ENCODE measurements around the gene RBM44.
"Not testable (repeated sequence)": the region's sequence is repeated elsewhere in the genome, so short reads cannot be mapped to it uniquely, and the experiment has no call there.

The RBM44 gene

DNA sequence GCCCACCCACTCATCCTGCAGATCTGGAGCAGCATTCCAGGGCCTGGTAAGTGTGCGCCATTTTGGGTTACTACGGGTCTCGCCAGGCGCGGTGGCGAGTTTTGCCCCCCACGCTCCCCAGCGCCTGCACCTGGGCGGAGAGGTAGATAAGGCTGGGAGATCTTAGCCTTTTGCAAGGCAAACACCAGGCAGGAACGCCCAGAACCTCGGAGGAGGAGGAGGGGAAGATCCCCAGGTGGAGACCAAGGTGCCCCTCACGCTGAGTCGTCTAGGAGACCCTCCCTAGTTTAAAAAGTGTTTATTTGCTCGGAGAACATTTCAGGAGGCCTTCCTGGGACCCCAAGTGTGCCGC lies 60.5 kb downstream of the RBM44 start:
- DNase-seq, result no peak

DNA sequence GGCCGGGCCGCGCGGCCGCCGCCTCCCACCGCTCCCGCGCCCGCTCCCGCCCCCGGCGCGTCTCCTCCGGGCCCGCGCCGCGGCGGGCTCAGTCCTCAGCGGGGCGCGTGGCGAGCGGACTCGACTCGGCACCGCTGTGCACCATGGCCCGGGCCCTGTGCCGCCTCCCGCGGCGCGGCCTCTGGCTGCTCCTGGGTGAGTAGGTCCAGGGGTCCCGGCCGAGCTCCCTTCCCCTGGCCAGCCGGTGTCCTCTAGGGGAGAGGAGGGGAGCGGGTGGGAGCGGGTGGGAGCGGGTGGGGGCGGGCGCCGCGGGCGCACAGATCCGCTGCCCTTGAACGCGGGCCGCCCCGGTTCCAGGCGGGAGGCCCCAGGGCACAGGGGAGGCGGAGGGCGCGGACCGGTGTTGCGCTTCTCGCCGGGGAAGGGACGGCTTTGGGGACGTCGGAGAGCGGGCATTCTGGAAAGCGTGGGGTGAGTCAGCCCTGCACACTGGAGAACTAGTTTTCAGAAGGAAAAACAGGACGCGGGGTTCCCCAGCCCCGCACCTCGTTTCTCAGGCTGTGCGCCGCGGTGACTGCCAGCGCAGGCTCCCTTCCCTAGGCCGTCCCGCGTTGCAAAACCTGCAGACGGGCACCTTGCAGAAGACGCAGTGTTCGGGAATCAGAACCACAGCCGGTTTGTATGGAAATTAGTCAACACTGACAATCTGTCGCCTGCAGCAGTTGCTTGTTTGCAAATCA lies 61.1 kb downstream of the RBM44 start, which contains the start of gene RAMP1:
Gene RAMP1 (plus strand): TSS at position 91 of the 740 bp plus-strand sequence. CDS start 53 bp downstream, at position 144.
- DNase-seq, result no peak

DNA sequence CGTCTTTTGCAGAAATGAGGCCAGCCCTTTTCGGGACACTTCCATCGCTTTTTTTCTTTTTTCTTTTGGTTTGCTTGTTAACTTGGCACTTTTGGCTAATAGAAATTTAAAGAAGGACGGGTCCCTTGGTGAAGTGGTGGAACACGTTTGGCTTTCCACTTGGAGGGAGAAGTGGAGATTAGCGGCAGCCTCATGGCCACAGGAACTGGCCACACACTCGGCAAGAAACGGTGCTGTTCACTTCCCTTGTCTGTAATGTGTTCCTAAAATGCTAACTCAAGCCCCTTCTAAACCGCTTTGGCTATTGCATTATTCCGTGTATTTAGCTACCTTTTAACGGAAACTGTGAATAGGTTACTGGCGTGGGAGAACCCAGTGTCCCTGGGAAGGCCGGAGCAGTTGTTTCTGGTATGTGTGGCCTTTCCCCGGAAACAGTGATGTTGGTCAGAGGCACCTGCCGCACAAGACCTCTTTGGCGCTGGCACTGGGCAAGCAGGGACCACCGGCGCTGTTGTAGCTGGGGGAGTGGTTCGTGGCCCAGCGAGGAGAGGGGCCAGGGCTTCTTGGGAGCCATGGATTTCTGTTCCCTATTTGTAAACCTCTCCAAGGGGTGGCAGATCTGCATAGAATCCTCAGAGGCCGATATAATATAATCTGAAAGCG lies 61.8 kb downstream of the RBM44 start:
- no peak for DNase-seq

DNA sequence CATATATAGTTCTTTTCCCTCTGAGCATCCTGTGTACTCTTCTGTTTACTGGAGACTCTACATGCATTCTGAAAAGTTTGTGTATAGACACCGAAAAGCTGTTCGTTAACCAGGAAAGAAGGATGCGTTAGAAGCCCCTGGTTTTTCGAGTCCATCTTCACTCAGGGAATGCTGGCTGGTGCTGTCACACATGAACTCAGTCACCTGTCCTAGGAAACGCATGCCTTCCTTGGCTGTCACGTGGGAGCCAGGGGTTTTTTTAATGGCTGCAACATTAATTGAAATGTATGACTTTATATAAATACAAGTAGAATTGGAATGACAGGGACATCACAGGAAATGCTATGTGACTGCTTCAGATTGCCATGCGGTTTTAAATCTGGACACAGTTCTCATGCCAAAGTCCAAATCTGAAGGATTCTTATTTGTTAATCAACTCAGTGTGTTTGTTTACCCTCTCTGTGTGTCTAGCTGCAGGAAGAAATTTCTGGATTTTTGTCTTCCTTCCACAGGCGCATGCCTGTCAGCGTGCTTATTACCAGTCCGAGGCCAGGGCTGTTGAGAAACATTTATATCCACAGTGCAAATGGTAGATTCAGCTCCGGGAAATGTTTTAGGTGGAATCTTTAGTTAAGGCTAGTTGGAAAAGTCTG lies 63.4 kb downstream of the RBM44 start:
- no peak for DNase-seq

DNA sequence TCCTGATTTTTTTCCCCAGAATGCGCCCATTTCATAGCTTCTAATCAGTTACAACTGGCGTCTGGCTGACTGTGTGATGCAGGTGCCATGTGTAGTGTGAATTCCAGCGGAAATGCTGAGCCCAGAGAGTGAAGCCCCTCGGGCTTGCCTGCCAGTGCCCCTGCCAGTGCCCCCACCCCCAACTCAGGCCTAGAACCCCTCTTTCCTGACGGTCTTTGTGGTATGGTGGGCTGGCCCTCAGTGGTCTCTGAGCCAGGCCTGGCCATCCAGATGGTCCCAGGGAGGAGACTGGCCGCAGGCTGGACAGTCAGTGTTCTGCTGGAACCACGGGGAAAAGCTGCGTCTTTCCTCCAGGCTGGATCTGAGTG lies 63.9 kb downstream of the RBM44 start:
- DNase-seq, result no peak

DNA sequence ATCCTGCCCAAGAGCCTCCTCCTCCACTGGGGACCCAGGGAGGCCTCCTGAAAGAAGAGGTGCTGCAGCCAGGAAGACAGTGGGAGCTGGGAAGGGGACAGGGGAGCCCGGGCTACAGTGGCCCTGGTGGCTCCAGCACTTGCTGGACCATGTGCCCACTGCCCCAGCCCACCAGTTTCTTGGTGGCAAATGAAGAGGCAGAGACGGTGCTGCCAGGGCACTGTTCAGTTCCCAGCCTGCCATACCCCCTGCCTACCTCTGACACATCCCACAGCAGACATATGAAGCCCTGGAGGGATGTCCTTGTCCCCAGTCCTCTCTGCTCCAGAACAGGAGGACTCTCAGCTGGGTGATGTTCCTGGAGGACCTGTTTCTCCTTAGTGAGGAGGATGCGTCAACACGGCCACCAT lies 64.5 kb downstream of the RBM44 start:
- DNase-seq, result no peak

DNA sequence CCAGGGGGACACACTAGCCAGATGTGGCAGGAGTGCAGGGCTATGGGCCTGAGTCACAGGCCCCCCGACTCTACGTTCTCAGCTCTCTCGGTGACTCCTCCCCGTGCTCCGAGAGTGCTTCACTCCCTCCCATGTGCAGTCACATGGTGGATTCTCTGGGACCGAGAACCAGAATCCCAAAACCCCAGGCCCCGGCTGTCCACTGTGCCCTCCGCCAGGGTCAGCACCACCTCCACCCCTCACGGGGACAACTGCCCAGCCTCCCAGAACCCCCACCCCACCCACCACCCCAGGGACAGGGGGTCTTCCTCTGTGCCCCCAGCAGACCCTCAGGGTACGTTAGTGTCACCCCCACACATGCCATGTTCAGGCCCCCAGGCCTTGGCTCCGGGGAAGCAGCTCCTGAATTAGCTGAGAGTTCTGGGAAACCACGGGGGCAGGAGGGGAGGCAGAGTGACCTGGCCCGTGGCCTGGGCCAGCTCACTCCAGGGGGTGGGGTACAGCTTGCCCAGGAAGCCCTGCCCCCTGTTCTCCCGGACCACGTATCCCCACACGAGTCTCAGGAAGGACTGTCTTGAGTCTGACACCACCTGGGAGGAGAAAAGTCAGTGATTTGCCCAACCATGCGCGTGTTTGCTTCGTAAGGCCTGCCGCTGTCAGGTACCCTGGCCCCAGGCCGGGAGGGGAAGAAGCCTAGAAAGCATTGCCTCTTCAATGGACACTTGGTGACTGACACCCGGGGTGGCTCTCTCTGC lies 65.3 kb downstream of the RBM44 start:
- no peak for DNase-seq

DNA sequence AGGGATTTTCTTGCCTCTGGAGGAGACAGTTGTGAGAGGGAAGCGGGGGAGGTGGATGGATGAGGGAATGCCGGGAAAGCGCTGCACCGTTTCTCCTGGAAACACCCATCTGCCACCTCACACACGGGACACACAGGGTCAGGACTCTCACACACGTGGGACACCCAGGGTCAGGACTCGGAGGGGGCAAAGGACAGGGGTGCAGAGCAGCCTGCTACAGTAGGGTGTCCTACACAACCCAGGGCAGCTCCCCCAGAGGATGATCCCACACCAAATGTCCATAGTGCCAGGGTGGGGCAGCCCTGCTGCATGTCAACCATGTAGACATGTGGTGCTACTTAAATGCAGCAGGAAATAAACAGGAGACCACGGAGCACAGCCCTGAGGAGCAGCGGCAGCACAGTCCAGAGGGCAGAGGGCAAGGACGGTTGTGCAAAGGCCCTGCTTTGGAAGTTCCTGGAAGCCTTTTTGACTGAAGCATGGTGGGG lies 65.9 kb downstream of the RBM44 start:
- no peak for DNase-seq

DNA sequence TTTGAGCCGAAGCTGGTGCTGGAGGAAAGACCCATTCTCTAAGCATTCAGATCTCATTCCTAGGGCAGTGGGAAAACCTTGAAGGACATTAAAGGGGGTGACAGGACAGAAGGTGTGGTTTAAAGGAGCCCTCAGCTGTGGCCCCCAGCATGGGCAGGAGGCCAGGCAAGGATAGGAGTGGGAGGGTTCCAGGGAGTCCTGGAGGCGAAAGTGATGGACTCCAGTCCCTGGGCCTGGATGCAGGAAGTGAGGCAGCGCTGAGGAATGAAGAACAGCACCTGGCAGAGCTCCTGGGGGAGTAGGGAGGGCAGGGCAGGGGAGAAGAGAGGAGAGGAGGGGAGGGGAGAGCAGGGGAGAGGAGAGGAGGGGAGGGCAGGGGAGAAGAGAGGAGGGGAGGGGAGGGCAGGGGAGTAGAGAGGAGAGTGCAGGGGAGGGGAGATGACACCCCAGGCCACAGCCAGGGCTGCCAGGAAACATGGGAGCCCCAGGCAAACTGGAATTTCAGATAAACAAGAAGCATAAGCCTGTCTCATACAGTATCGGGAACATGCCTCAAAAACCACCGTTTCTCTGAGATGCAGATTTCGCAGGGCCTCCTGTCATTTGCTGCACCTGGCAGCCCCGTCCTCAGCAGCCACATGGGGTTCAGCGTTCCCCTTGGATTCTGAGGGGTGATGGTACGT lies 66.5 kb downstream of the RBM44 start:
- DNase-seq, result no peak

DNA sequence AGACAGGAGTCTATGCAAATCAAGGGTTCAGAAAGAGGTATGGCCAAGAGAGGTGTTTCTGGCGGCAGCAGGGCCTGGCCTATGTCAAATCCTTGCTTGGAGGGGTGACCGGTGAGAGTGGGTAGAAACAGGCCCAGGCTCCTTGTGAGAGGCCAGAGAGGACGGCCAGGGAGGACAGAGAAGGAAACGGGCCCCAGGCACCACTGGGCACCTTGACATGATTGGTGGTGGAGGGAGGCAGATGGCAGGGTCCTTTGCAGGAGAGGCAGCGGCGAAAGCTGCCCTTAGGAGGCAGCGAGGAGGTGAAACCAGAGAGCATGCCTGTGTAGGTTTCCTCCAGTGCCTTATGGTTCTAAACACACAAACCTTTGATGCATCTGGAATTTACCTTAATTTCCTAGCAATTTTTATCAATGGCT lies 67.1 kb downstream of the RBM44 start:
- DNase-seq, result no peak

DNA sequence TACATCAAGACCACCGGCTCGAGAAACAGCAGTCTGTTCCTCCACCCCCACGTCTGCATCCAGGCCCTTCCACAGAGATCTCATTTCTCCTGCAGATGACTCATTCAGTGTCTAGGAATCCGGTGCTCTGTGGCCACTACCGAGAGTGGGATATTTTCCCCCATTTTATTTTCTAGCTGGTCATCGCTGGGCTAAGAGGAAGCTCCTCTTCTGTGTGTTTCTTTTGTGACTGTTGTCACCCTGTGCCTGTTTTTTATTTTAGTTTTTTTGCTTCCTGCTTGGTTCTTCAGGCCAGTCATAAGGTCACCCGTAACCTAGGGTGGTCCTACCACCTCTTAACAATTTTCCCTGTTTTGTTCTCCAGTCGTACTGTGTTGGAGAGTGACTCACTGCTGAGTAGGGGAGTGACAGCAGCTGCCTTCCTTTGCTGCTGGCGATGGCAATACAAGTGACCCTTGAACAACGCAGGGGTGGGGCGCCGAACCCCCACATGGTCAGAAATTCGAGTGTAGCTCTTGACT lies 67.6 kb downstream of the RBM44 start:
- no peak for DNase-seq

DNA sequence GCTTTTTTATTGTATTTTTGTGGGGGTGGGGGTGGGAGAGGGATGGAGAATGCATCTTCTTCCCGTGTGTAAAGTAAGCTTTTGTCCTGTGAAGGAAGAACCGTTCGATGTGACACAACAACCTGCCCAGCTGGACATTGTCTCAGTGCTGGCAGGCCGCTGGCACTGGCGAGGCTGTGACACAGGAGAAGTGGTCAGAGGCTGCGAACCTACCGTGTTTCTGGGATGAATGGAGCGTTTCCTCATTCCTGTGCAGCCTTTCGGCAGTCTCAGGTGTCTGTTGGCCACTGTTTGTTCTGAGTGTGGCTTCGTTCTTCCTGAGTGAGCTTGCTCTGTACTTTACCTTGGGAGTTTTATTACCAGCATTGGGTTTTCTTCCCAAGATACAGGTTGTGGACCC lies 68.9 kb downstream of the RBM44 start:
- no peak for DNase-seq

DNA sequence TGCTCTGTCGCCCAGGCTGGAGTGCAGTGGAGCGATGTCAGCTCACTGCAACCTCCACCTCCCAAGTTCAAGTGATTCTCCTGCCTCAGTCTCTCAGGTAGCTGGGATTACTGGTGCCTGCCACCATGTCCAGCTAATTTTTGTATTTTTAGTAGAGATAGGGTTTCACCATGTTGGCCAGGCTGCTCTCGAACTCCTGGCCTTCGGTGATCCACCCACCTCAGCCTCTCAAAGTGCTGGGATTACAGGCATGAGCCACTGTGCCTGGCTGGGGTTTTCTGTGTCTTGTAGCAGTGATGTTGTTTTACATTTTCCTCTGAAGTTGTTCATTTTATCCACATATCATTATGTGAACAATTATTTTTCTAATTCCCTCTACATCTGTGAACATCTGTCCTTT lies 69.5 kb downstream of the RBM44 start:
- DNase-seq, result not testable (repeated sequence)

DNA sequence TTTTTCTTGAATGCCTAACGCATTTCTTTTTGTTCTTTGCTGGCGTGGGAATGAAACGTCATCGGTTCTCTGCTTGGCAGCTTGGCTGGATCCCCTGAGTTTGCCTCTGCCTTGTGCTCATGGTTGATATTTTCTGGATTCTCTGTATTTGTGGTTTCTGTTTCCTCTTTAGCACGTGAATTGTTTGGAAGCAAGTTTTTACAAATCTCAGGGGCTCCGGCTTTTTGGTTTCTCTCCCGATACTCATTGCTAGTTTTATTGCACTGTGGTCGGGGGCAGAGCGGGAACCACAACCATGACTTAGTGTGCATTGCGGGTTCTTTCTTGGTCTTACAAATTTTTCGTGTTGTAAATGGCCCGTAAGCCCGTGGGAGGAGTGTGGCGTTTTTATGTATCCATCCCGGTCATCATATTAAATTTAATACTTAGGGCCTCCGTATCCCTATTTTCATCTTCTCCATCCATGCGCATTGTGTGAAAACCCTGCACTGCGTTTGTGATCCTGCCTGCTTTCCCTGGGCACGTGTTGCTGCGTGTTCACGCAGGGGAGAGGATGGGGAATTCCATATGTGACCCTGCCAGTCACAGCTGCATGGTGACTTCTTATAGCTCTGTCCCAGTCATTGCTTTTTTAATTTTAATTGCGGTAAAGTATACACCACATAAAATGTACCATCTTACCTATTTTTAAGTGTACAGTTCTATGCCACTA lies 70.2 kb downstream of the RBM44 start:
- DNase-seq, result no peak

DNA sequence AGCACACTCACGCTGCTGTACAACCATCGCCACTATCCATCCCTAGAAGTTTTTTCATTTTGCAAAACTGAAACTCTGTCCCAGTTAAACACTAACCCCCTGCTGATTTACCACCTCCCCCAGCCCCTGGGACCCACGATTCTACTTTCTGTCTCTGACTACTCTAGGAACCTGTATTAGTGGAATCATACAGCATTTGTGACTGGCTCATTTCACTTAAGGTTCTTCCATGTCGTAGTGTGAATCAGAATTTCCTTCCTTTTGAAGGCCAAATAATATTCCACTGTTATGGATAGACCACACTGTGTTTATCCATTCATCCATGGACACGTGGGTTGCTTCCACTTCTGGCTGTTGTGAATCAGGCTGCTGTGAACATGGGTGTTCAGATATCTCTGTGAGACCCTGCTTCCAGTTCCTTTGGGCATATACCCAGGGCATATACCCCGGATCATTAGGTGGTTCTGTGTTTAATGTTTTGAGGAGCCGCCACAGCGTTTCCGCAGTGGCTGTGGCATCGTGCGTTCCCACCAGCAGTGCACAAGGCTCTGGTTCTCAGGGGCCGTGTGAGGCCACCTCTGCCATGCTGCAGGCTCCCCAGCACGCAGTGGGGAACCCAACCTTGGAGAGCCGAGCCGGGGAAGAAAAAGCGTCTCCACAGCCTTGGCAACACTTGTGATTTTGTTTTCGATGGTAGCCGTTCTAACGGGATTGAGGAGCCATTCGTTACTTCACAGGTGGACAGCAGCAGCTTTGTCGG lies 70.9 kb downstream of the RBM44 start:
- no peak for DNase-seq

DNA sequence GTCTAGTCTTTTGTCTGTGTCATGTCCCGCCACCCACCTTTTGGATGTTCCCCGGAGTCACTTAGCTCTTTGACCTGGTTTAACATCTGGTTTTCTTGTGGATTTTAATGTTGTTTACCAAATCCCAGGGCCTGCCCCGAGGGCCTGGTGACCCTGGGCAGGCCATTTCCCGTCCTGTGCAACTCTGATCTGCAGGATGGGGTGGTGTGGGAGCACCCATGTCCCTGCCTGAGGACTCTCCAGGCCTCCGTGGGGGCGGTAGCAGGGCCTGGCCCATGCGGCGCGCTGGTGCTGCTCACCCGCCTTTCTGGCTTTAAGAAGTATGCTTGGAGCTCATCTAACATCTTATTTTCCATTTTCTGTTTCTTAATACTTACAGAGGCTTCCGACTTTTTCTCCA lies 71.5 kb downstream of the RBM44 start:
- DNase-seq, result no peak

DNA sequence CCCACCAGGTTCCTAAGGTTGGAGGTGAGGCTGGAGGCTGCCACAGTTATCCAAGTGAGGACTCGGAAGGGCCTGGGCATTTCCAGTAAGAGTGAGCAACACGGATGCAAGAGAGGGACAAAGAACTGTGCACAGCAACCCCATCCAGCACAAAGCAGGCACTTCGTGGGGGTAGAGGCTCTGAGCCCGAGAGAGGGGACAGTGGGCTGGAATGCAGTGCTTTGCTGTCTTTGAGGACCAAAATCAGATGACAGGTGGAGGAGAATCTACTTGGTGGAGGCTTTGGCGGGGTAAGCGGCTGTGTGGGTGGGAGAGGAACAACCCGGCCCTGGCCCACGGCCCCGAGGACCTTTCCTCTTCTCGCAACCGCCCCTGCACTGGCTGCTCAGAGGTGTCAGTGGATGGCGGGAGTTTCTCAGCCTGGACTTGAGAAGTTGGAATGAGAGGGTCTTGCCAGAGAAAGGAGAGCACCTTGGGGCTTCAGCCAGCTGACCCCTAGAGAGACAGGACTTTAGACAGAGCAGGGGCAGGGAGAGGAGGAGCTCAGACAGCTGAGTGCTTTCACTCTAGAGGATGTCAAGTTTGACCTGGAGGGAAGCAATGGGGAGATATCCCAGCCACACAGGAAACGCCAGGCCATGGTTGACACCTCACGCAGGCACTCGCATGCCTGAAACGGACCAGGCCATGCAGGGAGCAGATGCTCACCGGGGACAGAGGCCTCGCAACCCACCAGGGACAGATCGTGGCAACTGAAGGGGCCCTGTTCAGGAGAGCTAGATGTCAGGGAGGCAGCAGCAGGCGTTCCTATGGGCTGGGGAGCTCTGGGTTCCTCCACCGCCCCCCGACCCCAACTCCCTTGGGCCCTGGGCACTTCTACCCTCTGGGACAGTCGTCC lies 72.4 kb downstream of the RBM44 start:
- DNase-seq, result no peak

DNA sequence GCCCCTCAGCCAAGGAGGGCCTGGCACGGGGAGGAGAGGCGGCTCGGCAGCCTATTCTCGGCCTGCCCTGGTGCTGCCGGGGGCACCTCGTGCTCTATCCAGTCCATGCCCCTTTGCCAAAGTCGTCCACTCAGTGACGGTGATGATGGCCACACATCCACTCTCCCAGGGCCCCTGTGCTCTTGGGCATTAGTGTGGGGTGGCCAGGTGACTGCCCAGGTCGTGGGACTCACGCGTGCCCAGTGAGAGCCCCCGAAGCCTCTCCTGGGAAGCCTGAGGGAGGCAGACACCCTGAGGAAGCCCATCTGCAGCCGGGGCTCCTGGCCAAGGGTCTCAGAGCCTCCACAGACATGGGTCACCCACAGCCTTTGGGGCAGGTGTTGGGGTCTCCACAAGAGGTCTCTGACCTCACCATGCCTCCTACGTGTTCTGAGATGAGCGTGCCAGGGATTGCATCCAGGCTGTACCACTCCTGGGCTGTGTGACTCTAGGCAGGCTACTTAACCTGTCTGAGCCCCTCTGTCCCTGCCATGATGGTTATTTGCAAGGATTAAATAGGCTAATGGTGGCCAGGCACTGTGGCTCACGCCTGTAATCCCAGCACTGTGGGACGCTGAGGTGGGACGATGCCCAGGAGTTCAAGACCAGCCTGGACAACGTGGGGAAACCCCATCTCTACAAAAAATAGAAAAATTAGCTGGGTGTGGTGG lies 73.8 kb downstream of the RBM44 start:
- DNase-seq, result no peak

DNA sequence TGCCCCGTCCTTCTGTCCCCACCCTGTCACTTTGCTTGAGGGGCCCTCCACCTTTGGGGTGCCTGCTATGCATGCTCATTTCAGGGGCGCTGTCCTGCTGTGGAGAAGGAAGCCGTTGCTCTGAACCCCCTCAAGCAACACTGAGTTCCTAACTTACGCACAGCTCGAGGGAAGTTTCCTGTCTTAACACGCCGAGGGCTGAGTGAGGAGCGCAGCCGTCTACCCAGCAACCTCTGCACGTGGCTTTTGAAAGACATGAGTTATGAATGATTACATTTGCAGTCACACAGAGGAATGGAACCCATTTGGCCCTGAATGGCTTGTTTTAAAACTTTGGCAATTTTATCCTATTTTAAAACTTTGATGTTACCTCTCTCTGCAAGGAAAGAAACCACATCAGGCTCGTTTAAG lies 74.8 kb downstream of the RBM44 start:
- no peak for DNase-seq

Measured in CD4-positive, alpha-beta T cell treated with Interleukin-10 for 1 hour (primary cell).